Choroid plexus epithelial cell (primary cell): Measurements from ENCODE around the gene PLCD4.
A peak's percentile ranks its signal among the peaks of the same experiment; 100 is the strongest.

Source experiments
- DNase-seq: peaks from one replicate; pipeline ENCODE4 v3.0.0-alpha.2; 2010; ENCODE audit warnings: low read depth
- H3K4me3 ChIP-seq: 2 replicates; pipeline ENCODE4 v1.5.1; 2011; ENCODE audit warnings: low read depth, mild to moderate bottlenecking, control low read depth, low read length, moderate library complexity
- TF ChIP-seq, protein P1 (sequence below): conservative IDR thresholded peaks from 2 replicates; pipeline ENCODE4 v1.5.1; 2011; ENCODE audit warnings: low read depth, mild to moderate bottlenecking, control low read depth, inconsistent platforms, low read length, moderate library complexity

Gene PLCD4

DNA sequence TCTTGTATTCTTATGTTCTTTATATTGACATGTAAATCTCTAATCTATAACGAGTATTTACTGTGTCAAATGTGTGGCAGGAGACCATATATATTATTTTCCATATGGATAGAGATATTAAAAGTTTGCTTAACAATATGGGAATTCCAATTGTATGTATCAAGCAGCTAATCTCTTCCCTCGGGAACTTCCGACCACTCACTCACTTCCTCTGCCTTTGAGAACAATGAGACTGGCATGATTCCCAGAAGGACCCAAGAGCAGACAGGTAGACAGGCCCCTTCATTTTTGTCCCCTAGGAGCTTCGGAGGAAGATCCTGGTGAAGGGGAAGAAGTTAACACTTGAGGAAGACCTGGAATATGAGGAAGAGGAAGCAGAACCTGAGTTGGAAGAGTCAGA, 24.1 kb downstream of the PLCD4 start:
- TF ChIP-seq, protein P1, sequence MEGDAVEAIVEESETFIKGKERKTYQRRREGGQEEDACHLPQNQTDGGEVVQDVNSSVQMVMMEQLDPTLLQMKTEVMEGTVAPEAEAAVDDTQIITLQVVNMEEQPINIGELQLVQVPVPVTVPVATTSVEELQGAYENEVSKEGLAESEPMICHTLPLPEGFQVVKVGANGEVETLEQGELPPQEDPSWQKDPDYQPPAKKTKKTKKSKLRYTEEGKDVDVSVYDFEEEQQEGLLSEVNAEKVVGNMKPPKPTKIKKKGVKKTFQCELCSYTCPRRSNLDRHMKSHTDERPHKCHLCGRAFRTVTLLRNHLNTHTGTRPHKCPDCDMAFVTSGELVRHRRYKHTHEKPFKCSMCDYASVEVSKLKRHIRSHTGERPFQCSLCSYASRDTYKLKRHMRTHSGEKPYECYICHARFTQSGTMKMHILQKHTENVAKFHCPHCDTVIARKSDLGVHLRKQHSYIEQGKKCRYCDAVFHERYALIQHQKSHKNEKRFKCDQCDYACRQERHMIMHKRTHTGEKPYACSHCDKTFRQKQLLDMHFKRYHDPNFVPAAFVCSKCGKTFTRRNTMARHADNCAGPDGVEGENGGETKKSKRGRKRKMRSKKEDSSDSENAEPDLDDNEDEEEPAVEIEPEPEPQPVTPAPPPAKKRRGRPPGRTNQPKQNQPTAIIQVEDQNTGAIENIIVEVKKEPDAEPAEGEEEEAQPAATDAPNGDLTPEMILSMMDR = no peak
- no peak overlapping the region for H3K4me3 ChIP-seq
- DNase-seq = peak; percentile 23

DNA sequence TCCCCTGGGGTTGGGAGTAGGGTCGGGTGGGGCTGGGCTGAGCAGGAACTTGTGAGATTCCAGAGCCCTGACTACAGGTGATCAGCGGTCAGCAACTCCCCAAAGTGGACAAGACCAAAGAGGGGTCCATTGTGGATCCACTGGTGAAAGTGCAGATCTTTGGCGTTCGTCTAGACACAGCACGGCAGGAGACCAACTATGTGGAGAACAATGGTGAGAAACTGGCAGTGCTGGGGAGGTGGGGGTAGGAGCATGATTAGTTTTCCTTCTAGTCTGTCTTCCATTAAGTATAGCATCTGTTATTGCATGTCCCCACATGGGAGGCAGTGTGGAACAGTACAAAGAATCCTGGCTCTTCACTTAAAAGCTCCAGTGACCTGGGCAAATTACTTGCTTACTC, 28.0 kb downstream of the PLCD4 start:
- TF ChIP-seq, protein P1 = no peak
- H3K4me3 ChIP-seq = no peak overlapping the region
- DNase-seq = no peak

DNA sequence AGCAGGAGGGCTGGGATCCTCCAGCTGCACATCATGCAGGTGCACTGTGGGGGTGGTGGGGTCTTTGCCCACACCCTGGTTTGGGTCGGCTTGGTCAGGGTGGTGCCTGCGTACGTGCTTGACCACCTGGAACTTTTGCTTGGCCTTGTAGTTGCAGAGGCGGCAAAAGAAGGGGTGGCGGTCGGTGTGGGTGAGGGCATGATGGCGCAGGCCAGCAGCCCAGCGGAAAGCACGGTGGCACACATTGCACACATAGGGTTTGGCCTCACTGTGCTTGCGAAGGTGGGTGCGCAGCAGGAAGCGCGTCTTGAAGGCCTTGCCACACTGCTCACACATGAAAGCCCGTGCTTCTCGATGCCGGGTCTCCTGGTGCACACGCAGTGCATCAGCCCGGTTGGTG, 30.7 kb downstream of the PLCD4 start:
- no peak for DNase-seq
- H3K4me3 ChIP-seq = no peak overlapping the region
- TF ChIP-seq, protein P1 = no peak

DNA sequence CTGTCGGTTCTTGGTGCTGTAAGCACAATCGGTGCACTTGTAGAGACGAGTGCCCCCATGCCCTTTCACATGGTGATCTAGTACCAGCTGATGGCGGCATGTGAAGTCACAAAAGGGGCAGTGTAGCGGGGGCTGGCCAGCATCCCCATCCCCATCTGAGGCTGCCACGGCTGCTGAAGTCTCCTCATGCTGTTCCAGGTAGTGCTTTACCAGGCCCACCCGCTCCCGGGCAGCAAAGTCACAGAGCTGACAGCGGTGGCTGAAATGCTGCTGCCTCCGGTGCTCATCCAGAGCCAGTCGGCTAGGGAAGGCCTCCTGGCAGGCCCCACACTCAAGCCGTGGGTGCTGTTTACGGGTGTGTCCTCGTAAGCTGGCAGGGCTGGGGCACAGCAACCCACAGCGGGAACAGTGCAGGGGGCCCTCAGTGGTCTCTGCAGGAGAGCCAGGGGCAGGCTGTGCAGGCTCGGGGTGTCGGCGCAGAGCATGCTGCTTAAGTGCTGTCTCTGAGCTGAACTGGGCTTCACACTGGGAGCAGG, 34.5 kb downstream of the PLCD4 start:
- DNase-seq = no peak
- no peak overlapping the region for H3K4me3 ChIP-seq
- TF ChIP-seq, protein P1 = no peak

DNA sequence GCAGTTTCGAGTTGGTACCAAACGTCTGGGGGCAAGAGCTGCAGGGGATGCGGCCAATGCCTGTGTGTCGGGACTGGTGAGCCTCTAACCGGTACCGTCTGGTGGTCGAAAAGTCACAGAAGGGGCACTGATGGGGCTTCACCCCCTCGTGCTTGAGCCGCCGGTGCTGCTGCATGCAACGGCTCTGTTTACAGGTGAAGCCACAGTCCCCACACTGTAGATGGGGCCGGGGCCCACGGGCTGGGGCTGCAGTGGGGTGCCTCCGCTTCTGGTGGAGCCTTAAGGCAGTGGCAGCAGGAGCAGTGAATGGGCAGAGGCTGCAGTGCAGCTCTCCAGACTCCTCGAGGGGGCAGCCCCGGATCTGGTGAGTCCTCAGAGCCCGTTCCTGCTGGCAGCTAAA, 35.1 kb downstream of the PLCD4 start:
- DNase-seq = no peak
- no peak overlapping the region for H3K4me3 ChIP-seq
- TF ChIP-seq, protein P1 = no peak

DNA sequence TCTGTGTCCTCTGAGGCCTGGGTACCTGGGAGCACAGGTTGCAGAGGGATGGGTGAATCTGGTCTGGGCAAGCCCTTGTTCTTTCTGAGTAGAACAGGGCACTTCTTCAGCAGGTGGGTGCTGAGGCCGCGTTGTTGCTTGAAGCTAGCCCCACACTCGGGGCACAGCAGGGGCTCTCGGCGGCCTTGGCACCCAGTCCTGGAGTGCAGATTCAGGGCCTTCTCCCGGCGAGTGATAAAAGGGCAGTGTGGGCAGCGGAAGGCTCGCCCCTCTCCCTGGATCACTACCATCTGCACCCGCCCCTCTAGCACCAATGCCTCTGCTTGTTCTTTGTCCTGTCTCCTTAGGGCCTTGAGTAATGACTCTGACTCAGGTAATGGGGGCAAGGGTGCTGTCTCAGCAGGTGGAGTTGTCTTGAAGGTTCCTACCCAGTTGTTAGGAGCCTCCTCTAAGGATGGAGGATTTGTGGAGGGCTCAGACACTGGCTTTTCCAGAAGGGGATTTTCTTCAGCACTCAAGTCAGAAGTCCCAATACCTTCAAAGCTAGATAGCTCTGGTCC, 36.1 kb downstream of the PLCD4 start:
- no peak overlapping the region for H3K4me3 ChIP-seq
- DNase-seq = no peak
- TF ChIP-seq, protein P1 = no peak

DNA sequence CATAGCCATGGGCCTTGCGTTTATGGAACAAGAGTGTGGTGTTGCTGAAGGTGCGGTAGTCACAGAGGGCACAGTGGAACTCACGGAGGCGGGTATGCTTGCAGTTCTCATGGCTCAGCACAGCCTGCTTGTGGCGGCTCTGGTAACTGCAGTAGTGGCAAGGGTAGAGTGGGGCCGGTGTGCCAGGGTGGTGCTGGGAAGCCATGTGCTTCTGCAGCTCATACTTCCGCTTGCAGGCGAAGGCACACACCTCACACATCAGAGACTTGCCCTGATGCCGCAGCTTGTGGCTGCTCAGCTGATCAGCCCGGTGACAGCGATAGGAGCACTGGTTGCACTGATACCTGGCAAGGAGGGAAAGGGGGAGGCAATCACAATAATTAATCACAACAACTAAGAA, 37.0 kb downstream of the PLCD4 start:
- TF ChIP-seq, protein P1 = peak; percentile 8

More for the DNA sequence above, 37.0 kb downstream of the PLCD4 start:
- no peak overlapping the region for H3K4me3 ChIP-seq
- no peak for DNase-seq
